Stimulated activated CD8-positive, alpha-beta memory T cell treated with anti-CD3 and anti-CD28 coated beads, Interleukin-2, amount 100 ng/mL, for 48 hours (primary cell): ENCODE measurements around the gene TLCD3A.
"Not testable (repeated sequence)": the region's sequence is repeated elsewhere in the genome, so short reads cannot be mapped to it uniquely, and the experiment has no call there.

Source experiments
- DNase-seq, 2 donors: peaks; one replicate each; pipeline ENCODE4 v3.0.0-alpha.2; 2020; ENCODE audit warnings: low read depth in 2 of 2

TLCD3A gene

GRCh38 chr17:749359-749758 is 17.0 kb downstream of the TLCD3A start:
- not testable (repeated sequence) for DNase-seq

DNA sequence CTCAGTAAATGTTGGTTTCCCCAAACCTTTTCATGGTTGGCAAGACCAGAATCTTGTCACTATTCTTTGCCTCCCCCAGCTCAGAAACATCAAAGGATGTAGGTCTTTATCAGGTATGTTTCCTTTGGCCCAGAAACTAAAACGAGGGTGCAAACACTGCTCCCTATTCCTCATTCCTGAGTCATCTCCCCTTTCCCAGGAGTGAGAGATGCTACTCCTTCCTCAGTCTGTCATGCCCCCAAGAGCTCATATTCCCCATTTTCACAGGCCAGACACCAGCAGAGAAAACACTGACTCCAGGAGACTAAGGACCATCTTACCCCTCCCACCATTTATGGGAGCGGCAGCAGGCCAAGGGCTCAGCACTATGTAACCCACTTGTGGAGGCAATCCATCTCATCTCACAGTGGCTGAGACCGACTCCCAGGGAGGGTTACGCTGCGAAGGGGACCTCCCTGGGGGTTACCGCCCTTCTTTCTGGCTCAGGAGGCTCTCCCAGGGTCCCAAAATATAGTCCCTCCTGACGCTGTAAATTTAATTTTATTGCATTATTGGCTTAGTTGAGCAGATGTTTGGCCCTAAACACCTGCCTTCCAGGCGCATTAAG is 18.1 kb downstream of the TLCD3A start:
- no peak for DNase-seq

DNA sequence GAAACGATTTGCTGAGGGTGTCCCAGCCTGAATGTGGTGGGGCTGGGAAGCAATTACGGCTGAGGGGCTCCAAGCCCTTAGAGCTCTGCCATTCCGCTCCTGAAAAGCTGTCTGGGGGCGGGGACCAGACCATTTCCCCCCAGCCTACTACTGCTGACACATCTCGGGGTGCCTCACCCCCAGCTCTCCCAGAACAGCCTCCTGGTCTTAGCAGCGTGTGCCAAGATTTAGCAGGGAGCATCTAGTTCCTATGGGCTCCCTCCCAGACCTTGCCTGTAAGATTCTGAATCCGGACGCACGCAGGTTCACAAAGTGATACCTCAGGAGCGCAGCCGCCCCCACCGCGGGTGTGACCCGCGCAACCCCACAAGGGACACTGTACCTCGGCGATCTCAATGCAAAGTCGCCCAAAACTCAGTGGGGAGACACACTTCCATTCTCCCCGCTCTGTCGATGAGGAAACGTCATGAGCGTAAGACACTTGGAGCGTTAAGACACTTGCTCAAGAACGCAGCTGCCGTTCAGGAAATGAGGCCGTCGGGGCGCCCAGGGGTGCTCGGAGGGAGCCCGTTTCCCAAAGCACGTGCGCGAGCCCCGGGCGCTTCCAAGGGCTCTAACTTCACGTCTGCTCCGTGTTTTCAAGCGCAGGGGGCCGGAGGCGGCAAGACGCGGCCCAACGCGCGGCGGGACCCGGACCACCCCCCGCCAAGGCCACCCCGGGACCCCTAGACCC is 19.0 kb downstream of the TLCD3A start:
- DNase-seq = peak; percentile 25 to 29

DNA sequence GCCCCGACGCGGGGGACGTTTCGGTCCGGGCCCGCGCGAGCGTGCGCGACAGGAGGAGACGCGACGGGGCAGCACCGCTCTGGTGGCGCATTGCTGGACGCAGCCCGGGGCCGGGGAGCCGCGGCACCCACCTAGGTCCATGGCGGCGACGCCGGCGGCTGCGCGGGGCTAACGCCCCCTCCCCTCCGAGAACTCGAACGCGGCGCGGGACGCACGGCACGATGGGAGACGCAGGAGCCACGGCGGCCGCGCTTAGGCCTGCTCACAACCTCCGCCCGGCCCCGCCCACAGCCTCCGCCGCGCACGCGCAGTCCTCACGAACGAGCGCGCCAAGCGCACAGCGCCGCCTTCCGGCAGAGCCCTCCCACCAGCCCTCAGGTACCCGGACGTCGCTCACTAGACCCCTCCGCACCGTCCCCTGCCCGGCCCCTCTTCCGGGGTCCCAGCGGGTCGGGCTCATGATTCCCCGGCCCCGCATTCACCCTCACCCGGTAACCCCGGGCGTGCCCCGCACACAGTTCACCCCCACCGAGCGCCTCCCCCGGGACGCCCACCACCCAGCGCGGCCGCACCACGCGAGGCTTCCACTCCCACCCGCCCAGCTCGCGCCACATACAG is 19.7 kb downstream of the TLCD3A start, which contains the start of gene GEMIN4:
GEMIN4 (minus strand) TSS at position 263 of the 618 bp plus-strand sequence; CDS start at position 141, 122 bp downstream.
- peak; percentile 97 for DNase-seq

- no peak for DNase-seq
Measured at GRCh38 chr17:752620-753219, 20.3 kb downstream of the TLCD3A start.

- DNase-seq = no peak
Measured at GRCh38 chr17:753418-753817, 21.0 kb downstream of the TLCD3A start.

DNA sequence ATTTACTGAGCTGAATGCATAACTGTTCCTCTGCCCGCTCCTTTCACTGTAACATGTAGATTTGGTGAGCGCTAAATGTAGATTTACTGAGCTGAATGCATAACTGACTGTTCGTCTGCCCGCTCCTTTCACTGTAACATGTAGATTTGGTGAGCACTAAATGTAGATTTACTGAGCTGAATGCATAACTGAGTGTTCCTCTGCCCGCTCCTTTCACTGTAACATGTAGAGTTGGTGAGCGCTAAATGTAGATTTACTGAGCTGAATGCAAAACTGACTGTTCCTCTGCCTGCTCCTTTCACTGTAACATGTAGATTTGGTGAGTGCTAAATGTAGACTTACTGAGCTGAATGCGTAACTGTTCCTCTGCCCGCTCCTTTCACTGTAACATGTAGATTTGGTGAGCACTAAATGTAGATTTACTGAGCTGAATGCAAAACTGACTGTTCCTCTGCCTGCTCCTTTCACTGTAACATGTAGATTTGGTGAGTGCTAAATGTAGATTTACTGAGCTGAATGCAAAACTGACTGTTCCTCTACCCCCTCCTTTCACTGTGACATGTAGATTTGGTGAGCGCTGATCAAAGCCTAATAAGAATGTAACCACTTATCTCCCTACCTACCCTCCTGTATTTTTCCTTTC is 23.0 kb downstream of the TLCD3A start:
- not testable (repeated sequence) for DNase-seq

DNA sequence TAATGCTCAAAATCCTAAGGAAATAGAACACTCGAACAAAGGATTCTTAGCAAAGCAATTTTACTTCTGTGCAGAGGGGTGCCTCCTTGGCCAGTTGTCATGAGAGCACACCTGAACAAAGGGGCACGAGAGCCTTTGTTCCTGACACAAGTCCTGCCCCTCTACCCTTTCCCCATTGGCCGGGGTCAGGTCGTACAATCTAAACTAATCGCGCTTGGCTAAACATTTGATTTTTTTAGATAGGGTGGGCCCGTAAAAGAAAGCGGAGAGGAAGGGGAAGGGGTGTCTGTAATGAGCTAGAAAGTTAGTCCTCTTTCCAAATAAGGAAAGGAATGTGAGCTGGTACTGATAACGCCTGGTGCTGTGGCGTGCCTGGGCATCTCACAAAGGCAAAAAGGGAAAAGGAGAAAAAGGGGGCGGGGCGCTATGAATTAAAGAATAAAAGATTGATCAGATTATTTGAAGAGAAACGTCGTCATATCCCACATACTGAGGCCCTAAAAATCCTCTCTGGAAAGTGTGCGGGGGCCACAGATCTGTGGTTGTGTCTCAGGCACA is 23.7 kb downstream of the TLCD3A start:
- DNase-seq = not testable (repeated sequence)

DNA sequence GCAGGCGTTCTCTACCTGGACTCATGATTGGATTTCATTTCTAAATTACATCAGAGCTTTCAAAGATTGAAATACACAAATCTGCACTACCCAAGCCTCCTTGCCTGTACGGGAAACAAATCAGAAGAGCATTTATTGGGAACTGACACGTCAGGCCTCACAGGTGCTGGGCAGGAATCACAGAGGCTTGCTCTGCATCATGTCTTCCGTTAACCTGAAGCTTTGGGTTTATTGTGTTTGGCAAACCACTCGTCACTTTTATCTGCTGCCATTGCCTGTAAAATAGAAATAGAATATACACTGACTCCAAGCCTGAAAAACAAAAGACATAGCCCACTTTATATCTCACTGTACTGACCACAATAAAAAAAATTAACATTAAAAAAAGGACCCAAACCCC is 27.6 kb downstream of the TLCD3A start:
- DNase-seq = no peak

DNA sequence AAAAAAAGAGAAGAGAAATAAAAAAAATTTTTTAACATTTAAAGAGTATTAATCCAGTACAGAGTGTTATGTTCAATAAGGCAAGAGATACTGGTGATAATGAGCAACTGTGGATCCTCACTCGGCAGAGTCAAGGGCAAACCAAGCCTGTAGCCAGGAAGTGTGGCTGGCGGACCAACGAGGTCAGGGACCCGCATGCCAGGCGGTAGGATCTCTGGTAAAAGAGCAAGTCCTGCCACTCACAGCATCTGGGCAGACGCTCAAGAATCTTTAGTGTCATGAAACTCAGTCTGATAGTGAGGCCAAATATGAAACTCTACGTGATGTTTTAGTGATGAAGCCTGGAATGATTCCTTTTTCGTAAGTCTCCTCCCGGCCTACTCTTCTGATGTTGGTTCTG is 28.0 kb downstream of the TLCD3A start:
- DNase-seq = no peak

GRCh38 chr17:767076-767475 is 34.7 kb downstream of the TLCD3A start:
- no peak for DNase-seq

DNA sequence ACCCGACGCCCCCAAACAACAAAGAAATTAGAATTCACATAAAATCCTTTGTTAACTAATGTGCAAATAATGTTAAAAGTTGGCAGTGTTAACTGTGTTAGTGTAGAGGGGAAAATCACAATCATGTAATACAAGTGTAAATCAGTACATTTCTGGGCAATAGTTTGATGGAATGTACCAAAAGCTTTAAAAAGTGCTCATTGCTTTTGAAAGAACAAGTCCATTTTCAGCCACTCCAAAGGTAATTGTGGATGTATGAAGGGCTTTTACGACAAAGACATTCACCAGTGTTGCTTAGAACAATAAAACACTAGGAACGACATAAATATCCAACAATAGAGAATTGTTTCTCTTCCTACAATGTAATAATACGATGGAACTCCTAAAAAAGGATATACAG is 40.6 kb downstream of the TLCD3A start:
- DNase-seq = no peak

DNA sequence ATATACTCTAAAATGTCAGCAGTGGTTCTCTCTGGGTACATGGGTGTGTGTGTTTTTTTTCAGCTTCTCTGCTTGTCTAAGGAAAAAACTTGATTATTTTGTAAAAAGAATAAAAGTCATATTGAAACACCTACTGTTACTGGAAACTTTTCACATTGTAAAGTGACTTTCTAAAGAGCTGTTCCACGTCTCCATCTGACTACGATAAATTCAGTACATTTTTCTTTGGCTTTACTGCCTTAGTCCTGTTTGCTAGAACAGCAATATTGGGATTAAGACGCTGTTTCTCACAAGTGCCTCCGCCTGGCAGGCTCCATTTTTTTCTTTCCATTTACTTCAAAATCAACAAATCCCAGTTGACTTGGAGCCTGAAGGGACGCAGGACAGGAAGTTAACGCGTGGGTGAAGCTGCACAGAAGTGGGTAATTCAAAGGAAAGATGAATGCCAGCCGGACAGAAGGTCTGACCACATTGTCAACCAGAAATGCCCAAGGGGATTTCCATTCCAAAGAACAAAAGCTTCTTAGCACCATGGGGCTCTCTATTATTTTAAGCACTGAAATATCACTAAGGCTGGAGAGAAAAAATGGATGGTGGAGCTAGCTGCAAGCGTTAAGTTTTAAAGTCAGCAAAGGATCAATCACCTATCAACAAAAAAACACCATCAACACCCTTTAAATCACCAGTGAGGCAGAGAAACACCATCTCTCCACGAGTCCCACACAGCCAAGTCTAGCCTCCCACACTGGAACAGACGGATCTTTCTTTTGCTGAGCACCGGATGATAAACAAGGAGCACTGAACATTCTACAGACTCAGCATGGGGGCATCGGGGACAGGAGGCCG is 41.3 kb downstream of the TLCD3A start:
- DNase-seq = peak in 1 of 2 donors; percentile 7

DNA sequence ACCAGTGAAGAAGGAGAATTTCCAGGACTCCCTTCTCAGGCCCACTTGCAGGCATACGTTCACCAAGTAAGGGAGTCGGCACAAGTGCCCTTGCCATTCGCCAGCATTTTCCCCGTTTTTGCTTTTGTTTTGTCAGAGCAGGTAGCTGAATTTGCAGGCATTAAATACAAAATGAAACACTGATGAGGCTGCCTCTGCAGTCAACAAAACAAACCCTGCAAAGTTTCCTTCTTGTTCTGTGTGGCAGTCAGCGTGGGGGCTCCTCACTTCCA is 41.9 kb downstream of the TLCD3A start:
- DNase-seq = no peak

DNA sequence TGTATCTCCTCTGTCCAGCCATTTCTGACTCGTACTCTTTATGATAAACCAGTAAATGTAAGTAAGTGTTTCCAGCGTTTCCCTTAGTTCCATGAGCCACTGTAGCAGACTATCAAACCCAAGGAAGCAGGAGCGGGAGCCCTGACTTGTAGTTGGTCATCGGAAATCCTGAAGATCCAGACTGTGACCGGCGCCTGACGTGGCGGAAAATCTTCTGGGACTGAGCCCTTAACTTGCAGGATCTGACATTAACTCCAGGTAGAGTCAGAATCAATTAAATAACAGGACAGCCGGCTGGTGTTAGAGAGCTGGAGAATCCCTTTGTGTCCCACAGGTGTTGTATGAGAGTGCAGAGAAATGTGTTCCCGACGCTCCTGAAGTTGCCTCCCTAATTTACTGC is 45.7 kb downstream of the TLCD3A start:
- no peak for DNase-seq

- DNase-seq = peak; percentile 90 to 92
Measured at GRCh38 chr17:781805-782731, 49.7 kb downstream of the TLCD3A start, which contains the start of the genes GLOD4 and MRM3. Gene GLOD4, minus strand, starts transcription at chr17:782280. Its CDS starts 25 bp downstream, at chr17:782255. Gene MRM3, plus strand, starts transcription at chr17:782353. Its CDS starts 26 bp downstream, at chr17:782379.

GRCh38 chr17:784143-784542 is 51.7 kb downstream of the TLCD3A start:
- DNase-seq = no peak

DNA sequence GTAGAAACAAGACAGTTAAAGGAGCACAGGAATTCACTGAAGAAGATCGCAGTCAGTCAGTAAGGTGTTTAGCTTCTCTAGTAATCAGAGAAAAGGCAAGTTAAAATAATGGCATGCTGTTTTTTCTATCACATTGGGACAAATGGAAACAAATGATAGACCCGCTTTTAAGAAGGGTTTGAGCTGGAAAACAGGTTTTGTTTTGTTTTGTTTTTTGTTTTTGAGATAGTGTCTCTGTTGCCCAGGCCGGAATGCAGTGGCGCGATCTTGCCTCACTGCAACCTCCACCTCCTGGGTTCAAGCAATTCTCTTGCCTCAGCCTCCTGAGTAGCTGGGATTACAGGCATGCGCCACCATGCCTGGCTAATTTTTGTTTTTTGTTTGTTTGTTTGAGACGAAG is 53.5 kb downstream of the TLCD3A start:
- not testable (repeated sequence) for DNase-seq

- DNase-seq = no peak
Measured at GRCh38 chr17:787641-788221, 55.3 kb downstream of the TLCD3A start.
